C4-2B (cell line): ENCODE results near the gene NHP2.

ENCODE experiments used
- ZFX ChIP-seq: fragments of 450-650 bp; IDR thresholded peaks from 2 replicates; pipeline ENCODE4 v1.6.1; 2017
- TF ChIP-seq, protein P1 (sequence below): fragments of 450-650 bp; conservative IDR thresholded peaks from 2 replicates; pipeline ENCODE4 v1.5.1; 2017; ENCODE audit warnings: mild to moderate bottlenecking

DNA sequence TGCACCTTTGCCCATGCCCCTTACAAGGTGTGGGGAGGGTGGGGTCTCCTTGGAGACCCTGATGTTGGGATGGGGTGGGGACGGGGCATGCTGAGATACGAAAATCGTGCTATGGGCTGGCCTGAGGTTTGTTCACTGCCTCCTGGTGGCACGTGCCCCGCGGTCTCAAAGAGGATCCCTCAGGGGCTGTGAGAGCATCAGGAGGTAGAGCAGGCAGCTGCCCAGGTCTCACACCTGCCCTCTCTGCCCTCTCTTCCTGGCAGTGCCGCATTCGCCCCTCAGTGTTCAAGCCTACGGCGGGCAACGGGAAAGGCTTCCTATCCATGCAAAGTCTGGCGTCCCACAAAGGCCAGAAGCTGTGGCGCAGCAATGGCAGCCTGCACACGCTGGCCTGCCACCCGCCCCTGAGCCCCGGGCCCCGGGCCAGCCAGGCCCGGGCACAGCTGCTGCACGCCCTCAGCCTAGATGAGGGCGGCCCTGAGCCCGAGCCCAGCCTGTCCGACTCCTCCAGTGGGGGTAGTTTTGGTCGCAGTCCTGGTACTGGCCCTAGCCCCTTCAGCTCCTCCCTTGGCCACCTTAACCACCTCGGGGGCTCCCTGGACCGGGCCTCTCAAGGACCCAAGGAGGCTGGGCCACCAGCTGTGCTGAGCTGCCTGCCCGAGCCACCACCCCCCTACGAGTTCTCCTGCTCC, 33.6 kb downstream of the NHP2 start:
- TF ChIP-seq, protein P1, sequence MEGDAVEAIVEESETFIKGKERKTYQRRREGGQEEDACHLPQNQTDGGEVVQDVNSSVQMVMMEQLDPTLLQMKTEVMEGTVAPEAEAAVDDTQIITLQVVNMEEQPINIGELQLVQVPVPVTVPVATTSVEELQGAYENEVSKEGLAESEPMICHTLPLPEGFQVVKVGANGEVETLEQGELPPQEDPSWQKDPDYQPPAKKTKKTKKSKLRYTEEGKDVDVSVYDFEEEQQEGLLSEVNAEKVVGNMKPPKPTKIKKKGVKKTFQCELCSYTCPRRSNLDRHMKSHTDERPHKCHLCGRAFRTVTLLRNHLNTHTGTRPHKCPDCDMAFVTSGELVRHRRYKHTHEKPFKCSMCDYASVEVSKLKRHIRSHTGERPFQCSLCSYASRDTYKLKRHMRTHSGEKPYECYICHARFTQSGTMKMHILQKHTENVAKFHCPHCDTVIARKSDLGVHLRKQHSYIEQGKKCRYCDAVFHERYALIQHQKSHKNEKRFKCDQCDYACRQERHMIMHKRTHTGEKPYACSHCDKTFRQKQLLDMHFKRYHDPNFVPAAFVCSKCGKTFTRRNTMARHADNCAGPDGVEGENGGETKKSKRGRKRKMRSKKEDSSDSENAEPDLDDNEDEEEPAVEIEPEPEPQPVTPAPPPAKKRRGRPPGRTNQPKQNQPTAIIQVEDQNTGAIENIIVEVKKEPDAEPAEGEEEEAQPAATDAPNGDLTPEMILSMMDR, result no peak
- no peak for TF ChIP-seq ZFX
